Esophagus squamous epithelium (tissue), 4 donors: ENCODE results near the gene PCLO.

Experiments
- POLR2A ChIP-seq, 4 donors: fragments of 450-650 bp; IDR thresholded peaks; one replicate each; pipeline ENCODE4 v1.6.1; 2017; ENCODE audit warnings: antibody characterized with exemption in 4 of 4, mild to moderate bottlenecking in 4 of 4, moderate library complexity in 3 of 4
- TF ChIP-seq, protein P1 (sequence below), 6 experiments: fragments of 450-650 bp in 4 of 6; fragments of 200-600 bp in 2 of 6; sonication (generic) in 2 of 6; IDR thresholded peaks; one replicate each; pipeline ENCODE4 v1.5.1; 2016 to 2019; ENCODE audit warnings: antibody characterized with exemption in 6 of 6, mild to moderate bottlenecking in 4 of 6, moderate library complexity in 4 of 6

DNA sequence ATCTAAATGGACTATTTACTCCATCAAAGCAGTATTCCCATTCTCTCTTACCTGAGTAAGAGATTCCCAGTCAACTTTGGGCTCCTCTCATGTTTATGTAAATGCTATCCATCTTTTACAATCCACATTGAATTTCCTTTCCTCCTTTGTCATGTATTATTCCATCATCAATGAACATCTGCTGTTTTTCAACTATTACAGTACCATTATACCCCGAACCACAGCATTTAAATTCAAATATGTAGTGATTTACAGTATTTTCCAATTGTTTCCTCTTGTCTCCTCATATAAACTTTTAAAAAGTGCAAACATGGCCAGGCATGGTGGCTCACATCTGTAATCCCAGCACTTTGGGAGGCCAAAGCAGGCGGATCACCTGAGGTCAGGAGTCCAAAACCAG lies 20.3 kb downstream of the PCLO start:
- TF ChIP-seq POLR2A (IDR thresholded peaks at IDR 0.05), result no peak
- TF ChIP-seq, protein P1, sequence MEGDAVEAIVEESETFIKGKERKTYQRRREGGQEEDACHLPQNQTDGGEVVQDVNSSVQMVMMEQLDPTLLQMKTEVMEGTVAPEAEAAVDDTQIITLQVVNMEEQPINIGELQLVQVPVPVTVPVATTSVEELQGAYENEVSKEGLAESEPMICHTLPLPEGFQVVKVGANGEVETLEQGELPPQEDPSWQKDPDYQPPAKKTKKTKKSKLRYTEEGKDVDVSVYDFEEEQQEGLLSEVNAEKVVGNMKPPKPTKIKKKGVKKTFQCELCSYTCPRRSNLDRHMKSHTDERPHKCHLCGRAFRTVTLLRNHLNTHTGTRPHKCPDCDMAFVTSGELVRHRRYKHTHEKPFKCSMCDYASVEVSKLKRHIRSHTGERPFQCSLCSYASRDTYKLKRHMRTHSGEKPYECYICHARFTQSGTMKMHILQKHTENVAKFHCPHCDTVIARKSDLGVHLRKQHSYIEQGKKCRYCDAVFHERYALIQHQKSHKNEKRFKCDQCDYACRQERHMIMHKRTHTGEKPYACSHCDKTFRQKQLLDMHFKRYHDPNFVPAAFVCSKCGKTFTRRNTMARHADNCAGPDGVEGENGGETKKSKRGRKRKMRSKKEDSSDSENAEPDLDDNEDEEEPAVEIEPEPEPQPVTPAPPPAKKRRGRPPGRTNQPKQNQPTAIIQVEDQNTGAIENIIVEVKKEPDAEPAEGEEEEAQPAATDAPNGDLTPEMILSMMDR (IDR thresholded peaks at IDR 0.05), result no peak
